H54 (cell line): ENCODE measurements around the gene YARS1.

Experiments
- DNase-seq: peaks from one replicate; pipeline ENCODE4 v3.0.0; 2011; ENCODE audit warnings: low spot score, mixed read lengths; ENCODE audit not compliant: insufficient read length
- FAIRE-seq: peaks from 3 replicates; lab custom pipeline; 2011; peaks lifted over from hg19 to GRCh38; lab: Jason Lieb, UNC
- POLR2A ChIP-seq: IDR thresholded peaks from 2 replicates; pipeline ENCODE4 v1.6.1; 2011; ENCODE audit warnings: low read depth, mild to moderate bottlenecking, low read length

The YARS1 gene

DNA sequence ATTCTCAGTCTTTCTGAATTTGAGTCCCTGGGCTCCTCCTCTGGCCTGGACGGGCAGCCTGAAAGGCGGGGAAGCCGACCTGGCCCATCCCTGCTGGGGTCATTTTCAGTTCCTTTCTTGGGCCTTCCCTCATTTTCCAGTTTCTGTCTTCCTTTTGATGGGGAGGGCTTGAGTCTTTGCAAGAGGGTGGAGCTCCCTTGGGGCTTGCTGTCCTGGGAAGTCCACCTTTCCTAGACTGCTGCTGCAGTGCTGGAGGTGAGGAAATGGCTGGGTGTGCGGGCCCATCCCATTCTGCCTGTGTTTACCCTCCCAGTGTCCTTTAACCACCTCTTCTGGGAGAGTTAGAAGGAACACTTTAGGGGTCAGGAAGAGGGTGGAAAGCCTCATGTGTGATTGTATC is 74.2 kb downstream of the YARS1 start:
- FAIRE-seq = no peak
- DNase-seq = no peak
- no peak for TF ChIP-seq POLR2A

DNA sequence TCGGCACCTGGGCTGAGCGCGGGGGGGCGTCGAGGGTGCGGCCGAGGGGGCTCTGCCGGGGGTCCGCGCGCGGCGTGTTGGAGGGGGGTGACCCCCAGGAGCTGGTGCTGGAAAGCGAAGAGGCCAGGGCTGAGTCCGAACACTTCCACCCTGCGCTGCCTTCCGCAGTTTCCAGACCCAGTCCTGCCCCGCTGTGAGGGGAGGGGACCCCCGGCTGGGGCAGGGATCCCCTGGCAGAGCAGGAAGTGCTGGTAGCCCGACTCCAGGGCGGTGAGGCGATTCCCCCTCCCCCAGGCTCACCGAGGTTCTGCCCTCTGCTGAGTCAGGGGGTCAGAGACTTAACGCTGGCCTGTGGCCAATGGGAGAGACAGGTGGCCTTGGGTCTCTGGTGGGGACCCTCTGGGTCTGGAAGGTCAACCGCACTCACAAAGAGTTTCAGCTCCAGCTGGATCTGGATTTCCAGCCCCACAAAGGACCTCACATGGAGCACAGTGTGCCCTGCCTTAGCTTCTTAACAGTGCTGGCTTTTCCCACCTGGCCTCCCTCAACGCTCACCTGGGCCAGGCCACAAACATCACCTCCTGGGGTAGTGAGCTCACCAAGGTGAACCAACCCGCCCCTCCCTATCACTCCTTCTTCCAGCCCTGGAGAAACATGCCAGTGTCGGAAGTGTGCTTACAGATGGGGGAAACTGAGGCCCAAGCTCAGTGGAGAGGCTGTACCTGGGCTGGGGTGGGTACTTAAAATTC is 74.8 kb downstream of the YARS1 start:
- no peak for TF ChIP-seq POLR2A
- no peak for FAIRE-seq
- DNase-seq = no peak

DNA sequence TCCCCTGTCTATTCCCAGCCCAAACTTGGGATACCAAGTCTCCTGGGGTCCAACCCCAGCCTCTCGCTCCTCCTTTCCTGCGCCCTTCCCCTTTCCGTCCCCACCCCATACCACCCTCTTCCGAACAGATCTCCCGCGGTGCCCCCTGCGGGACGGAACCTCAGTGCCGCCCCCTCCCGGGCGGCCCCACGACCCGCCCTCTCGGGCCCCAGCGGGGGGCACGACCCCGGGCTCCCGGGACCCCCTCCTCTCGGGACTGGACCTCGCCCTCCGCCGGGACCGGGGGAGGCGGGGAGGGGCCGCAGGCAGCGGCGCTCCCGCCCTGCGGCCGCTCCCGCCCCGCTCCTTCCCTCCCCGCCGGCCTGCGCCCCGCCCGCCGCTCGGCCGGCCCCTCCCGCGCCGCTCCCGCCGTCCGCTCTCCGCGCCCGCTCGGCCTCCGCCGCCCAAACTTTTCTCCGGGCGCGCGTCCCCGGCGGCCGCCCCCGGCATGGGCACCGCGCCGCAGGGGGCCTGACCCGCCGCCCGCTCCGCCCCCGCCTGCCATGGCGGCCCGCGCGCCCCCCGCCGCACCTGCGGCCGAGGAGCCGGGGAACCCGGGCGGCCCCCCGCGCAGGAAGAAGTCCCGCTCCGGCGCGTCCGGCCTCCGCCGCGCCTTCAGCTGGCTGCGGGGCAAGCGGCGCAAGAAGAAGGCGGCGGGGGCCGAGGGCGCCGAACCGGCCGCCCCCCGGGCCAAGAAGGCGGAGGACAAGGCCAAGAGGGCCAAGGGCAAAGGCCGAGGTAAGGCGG is 75.6 kb downstream of the YARS1 start:
- TF ChIP-seq POLR2A = no peak
- no peak for FAIRE-seq
- DNase-seq = peak; percentile 60

DNA sequence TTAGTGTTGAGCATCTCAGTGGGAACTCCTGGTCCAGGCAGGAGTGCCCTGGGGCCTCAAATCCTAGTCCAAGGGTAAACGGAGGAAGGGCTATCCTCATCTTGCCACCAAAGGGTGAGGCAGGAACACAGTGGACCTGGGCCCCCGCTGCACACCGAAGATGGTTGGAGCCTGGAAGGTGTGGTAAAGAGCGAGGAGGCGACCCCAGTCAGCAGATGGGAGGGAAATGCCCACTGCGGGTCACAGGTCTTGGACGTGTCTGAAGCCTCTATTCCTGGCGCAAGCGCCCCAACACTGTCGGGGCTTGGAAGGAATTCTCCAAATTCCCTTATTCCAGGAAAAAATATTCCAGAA is 76.1 kb downstream of the YARS1 start:
- DNase-seq (no peak), FAIRE-seq (no peak)
- TF ChIP-seq POLR2A = no peak

DNA sequence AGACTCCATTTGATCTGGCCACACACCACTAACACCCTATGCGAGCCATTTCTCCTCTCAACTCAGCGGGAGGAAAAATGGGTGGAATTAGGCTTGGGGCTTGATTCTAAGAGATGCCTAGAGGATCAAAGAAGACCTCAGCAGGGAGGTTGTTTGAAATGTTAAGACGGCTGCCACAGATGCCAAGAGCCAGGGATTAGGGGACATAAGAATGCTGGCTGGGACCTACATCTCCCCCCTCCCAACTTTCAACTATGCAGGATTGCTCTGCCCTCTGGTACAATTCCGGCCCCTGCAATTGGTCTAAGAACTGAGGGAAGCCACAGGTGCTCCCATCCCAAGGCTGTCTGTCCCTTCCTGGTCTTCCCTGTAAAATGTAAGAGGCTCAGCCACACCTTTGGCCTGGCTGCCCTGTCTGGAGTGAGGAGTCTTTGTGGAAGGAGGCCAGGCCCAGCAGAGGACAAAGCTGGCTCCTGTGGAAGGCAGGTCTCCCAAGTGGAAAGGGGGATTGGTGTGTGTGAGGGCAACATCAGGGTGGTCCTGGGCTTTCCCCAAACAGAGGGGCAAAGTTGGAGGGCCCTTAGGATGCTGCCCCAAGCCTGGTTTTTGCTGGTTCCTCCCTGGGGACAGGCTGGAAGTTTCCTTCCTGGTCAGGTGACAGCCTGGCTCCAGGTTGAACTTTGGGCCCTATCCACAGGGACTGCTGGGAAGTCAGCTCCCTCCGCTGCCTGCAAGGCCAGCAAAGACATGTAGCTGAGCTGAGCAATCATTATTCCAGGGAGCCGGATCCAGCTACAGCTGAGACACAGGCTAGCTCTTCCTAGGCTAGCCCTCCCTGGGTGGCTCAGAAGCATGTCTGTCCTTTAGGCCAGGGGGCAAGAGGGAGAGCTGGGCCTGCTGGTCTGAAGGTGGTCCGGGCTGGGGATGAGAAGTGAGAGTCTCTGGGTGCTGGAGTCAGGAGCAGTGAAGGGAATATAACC is 80.1 kb downstream of the YARS1 start:
- FAIRE-seq = no peak
- TF ChIP-seq POLR2A = no peak
- no peak for DNase-seq

DNA sequence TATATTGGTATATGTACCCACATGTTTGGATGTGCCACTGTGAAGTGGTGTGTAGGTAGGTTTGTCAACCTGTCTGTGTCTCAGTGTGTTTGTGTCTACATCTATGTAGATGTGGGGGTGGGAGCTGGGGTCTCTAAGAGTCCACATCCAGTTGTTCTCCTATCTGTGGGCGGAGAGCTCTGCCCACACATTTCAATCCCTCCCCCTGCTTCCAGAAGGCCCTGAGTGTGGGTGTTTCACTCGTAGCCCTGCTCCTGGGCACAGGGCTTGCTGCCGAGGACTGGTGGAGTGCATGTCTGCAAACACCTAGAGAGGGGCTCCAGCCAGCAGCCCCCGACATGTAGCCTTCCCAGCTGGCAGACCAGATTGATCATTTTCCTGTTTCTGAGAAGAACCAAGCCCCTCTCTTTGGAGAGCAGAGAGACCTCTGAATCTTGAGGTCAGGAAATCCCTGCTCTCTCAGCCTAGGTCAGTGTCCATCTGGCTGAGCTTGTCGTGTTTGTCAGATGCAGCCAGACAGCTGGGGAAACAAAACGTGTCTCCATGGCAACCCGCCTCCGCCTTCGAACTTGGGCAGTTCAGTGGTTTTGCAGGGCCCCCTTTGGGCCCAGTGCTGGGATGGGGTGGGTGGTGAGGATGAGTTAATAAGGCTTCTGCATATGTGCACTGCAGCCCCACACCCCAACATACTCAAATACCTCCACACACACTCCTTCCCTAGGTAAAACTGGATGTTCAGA is 83.4 kb downstream of the YARS1 start:
- DNase-seq (no peak), FAIRE-seq (no peak)
- no peak for TF ChIP-seq POLR2A

DNA sequence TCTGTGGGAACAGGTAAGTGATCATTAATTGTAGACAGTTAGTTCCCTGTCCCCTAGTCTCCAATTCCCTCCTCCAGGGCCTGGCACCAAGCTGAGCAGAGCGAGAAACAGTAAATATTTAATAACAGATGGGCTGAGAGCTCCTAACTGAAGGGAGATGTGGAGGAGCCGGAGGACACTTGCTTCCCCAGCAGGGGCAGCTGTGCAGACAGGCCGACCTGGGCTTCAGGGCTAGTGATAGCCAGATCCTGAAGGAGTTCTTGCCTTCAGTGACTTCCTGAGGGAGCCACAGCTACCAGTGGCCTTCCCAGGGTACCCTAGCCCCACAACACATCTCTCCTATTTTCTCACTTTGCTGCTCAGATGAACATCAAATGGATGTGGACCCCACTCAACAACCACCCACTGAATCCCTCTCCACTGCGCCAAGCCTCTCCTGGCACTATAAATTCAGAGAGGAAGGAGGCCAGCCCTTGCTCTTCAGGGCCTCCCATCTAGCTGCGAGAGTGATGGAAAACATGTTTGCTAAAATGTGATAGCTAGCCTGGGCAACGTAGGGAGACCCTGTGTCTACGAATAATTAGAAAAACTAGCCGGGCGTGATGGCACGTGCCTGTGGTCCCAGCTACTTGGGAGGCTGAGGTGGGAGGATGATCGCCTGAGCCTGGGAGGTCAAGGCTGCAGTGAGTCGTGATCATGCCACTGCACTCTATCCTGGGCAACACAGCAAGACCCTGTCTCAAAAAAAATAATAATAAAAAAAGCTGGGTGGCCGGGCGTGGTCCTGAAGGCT is 87.7 kb downstream of the YARS1 start:
- DNase-seq = no peak
- no peak for TF ChIP-seq POLR2A
- no peak for FAIRE-seq

DNA sequence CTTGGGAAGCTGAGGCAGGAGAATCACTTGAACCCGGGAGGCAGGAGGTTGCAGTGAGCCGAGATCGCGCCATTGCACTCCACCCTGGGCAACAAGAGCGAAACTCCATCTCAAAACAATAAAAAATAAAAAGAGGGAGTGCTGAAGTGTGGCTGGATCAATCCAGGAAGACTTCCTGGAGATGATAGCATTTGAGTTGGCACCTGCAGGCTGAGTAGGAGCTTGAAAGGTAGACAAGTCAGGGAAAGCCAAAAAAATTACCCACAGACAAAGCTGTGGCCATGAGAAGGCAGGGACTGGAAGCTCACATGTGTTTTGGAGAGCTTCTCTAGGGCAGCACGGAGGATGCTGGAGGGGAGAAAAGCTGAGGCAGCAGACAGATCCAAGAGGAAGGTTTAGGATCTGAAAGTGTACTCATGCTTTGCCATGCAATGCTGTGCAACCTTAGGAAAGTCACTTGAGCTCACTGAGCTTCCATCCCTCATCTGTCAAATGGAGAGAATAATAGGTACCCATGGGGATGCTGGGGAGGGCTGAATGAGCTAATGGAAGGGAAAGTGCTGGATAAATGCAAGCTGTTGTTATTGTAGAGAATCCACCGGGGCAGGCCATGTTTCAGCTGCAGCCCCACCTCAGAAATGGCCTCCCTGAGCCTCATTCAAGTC is 88.6 kb downstream of the YARS1 start:
- no peak for TF ChIP-seq POLR2A
- no peak for FAIRE-seq

DNA sequence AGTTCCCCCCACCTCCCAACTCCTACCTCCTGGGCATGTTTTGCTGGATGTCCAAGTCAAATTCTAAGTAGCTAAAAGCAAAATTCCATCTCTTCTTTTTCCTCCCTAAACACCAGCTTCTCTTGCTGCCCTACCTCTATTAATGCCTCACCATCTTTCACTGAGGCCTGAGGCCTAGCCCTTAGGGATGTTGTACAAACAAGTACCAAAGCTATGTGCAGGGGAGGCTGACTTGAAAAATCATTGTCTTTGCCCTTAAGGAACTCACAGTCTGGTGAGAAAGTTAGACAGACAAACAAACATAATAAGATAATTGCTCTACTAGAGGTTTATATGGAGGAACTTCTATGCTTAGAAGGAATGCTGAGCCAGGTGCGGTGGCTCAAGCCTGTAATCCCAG is 89.3 kb downstream of the YARS1 start:
- FAIRE-seq = no peak
- DNase-seq = no peak
- TF ChIP-seq POLR2A = no peak

More for the DNA sequence above, 88.6 kb downstream of the YARS1 start:
- DNase-seq = no peak

DNA sequence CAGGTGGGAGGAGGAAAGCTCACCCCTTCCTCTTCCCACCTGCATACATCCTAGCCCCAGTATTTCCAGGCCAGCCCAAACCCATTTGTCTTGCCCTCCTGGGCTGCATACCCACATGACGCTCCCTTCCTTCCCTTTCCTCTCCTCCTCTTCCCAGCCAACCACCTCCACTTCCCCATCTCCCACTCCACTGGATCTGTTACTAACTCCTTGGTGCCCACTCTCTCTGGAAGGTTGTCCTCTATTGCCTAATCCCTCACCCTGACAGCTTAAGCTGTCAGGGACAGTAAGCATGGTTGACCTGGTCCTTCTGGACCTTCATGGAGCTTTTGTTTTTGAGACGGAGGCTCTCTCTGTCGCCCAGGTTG is 91.6 kb downstream of the YARS1 start:
- no peak for FAIRE-seq

More for the DNA sequence above, 91.6 kb downstream of the YARS1 start:
- no peak for DNase-seq
- no peak for TF ChIP-seq POLR2A
